Pons (tissue), 1 donor: ENCODE data around the gene APOD.

ENCODE experiments used
- DNase-seq: peaks from one replicate; pipeline ENCODE4 v3.0.0-alpha.2; 2016; ENCODE audit warnings: low spot score

APOD gene

DNA sequence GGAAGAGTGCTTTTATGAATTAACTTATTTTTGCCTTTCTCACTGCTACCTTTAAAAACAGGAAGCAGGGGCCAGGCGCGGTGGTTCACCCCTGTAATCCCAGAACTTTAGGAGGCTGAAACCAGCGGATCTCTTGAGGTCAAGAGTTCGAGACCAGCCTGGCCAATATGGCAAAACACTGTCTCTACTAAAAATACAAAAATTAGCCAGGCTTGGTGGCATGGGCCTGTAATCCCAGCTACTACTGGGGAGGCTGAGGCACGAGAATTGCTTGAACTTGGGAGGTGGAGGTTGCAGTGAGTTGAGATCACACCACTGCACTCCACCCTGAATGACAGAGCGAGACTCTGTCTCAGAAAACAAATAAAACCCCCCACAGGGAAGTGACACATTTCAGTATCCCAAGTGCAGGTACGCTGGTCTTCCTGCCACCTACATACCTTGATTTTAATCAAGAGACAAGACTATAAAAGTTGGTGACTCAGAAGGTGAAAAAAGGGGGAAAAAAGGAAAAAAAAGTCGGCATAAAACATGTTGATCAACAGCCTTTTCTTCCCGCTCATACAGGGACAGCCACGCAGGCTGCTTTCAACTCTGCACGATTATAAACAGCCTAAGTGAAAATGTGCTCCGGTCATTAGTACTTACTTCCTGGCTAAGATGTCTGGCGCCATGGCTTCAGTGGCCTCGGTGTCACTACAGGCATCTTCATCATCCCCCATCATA lies 59.4 kb downstream of the APOD start:
- DNase-seq, result no peak

DNA sequence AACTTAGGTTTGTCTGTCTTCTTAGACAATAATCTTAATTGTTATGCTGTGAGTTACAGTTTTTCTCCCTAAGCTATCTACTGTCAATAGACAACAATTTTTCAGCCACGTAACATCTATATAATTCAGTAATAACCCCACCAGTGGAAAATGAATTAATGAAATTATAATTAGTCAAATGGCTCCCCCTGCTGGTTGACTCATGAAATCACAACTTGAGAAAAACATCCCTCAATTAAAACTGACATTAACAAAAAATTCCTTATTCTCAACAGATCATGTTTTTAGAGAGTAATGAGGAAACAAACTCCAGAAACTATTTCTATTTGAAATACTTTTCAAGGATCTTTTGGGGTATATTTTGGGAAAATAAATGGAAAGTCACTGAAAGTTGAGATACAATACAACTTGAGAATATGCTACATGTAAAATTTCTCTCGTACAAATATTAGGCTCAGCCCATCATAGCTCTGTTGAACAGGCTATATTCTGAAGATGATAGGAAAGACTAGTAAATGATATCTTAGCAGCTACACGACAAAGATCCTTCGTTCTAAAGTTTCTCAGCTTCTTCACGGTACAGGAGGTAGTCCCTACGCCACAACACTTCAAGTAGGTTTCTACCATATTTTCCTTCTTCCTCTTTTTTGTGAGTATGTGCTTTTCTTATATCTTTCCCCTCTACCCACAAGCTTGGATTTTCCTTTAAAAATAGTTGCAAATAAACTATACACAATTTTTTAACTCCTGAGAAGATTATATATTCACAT lies 61.3 kb downstream of the APOD start:
- peak; percentile 59 for DNase-seq
